Neural cell (in vitro differentiated cells): Measurements from ENCODE around the gene PDCD1LG2. TPM values are rescaled to one million over a fixed set of nuclear protein-coding genes. Genes with fewer than 3 reads are reported as not detected.

Experiments
- H2AFZ ChIP-seq: fragments of 200-600, 300-800 bp; sonication (generic), shearing (Covaris generic); 2 replicates; pipeline ENCODE4 v1.6.0; 2014; ENCODE audit warnings: low read depth, mild to moderate bottlenecking, antibody characterized with exemption, low read length, moderate library complexity
- H3F3A ChIP-seq: fragments of 200-600 bp; shearing (Covaris generic); 2 replicates; pipeline ENCODE4 v1.6.1; 2016; ENCODE audit warnings: mild to moderate bottlenecking, moderate library complexity, mixed read lengths, antibody characterized with exemption, low read length; ENCODE audit not compliant: insufficient read depth, poor library complexity, severe bottlenecking
- H3K27ac ChIP-seq: fragments of 200-600, 300-800 bp; sonication (generic), shearing (Covaris generic); 2 replicates; pipeline ENCODE4 v1.5.1; 2014; ENCODE audit warnings: mild to moderate bottlenecking, low read length, moderate library complexity
- H3K27me3 ChIP-seq: fragments of 300-800, 200-600 bp; sonication (generic), shearing (Covaris generic); 2 replicates; pipeline ENCODE4 v1.6.0; 2014; ENCODE audit warnings: mild to moderate bottlenecking, low read depth, low read length, moderate library complexity; ENCODE audit not compliant: insufficient read depth
- H3K36me3 ChIP-seq: fragments of 300-800, 200-600 bp; sonication (generic), shearing (Covaris generic); 2 replicates; pipeline ENCODE4 v1.5.1; 2014; ENCODE audit warnings: mild to moderate bottlenecking, antibody characterized with exemption, low read length, moderate library complexity; ENCODE audit not compliant: insufficient read depth
- H3K4me2 ChIP-seq: fragments of 300-800, 200-600 bp; sonication (generic), shearing (Covaris generic); 2 replicates; pipeline ENCODE4 v1.6.0; 2014; ENCODE audit warnings: mild to moderate bottlenecking, low read length
- H3K4me3 ChIP-seq: fragments of 300-800, 200-600 bp; sonication (generic), shearing (Covaris generic); 2 replicates; pipeline ENCODE4 v1.5.1; 2014; ENCODE audit warnings: mild to moderate bottlenecking, low read length, moderate library complexity
- H3K79me2 ChIP-seq: fragments of 200-600 bp; shearing (Covaris generic); replicated peaks from 2 replicates; pipeline ENCODE4 v1.6.0; 2014; ENCODE audit warnings: mild to moderate bottlenecking, low read length, moderate library complexity; ENCODE audit not compliant: insufficient read depth
- H3K9ac ChIP-seq: fragments of 300-800, 200-600 bp; sonication (generic), shearing (Covaris generic); 2 replicates; pipeline ENCODE4 v1.6.1; 2016; ENCODE audit warnings: mild to moderate bottlenecking, low read length, mixed read lengths
- H3K9me2 ChIP-seq: fragments of 200-600 bp; shearing (Covaris generic); 2 replicates; pipeline ENCODE4 v1.6.1; 2016; ENCODE audit warnings: mild to moderate bottlenecking, low read length, mixed read lengths; ENCODE audit not compliant: insufficient read depth
- H3K9me3 ChIP-seq: fragments of 200-600, 300-800 bp; sonication (generic), shearing (Covaris generic); 2 replicates; pipeline ENCODE4 v1.6.1; 2016; ENCODE audit warnings: mild to moderate bottlenecking, mixed run types, low read length, moderate library complexity, mixed read lengths
- H4K20me1 ChIP-seq: fragments of 200-600 bp; shearing (Covaris generic); 2 replicates; pipeline ENCODE4 v1.6.1; 2016; ENCODE audit warnings: mild to moderate bottlenecking, mixed run types; ENCODE audit not compliant: insufficient read depth
- CTCF ChIP-seq: fragments of 450-650 bp; IDR thresholded peaks from 2 replicates; pipeline ENCODE4 v1.5.1; 2014; ENCODE audit warnings: antibody characterized with exemption, mild to moderate bottlenecking, moderate library complexity; ENCODE audit not compliant: poor library complexity, severe bottlenecking
- EP300 ChIP-seq: fragments of 450-650 bp; conservative IDR thresholded peaks from 2 replicates; pipeline ENCODE4 v1.6.1; 2014; ENCODE audit warnings: antibody characterized with exemption, mild to moderate bottlenecking, moderate library complexity; ENCODE audit not compliant: poor library complexity, severe bottlenecking
- EZH2 ChIP-seq: fragments of 200-600, 300-800 bp; shearing (Covaris generic), sonication (generic); IDR thresholded peaks from 2 replicates; pipeline ENCODE4 v1.6.1; 2014; ENCODE audit warnings: antibody characterized with exemption, low read length, borderline replicate concordance, mild to moderate bottlenecking; ENCODE audit not compliant: insufficient read depth, poor library complexity, severe bottlenecking
- MXI1 ChIP-seq: fragments of 450-650 bp; conservative IDR thresholded peaks from 2 replicates; pipeline ENCODE4 v1.6.1; 2014; ENCODE audit warnings: antibody characterized with exemption, mild to moderate bottlenecking; ENCODE audit not compliant: poor library complexity, severe bottlenecking
- POLR2AphosphoS5 ChIP-seq: IDR thresholded peaks from 2 replicates; pipeline ENCODE4 v1.6.1; 2012
- RAD21 ChIP-seq: fragments of 450-650 bp; conservative IDR thresholded peaks from 2 replicates; pipeline ENCODE4 v1.6.1; 2014; ENCODE audit warnings: antibody characterized with exemption, mild to moderate bottlenecking, moderate library complexity
- REST ChIP-seq: IDR thresholded peaks from 2 replicates; pipeline ENCODE4 v1.6.1; 2012; ENCODE audit warnings: borderline replicate concordance
- SMC3 ChIP-seq: fragments of 450-650 bp; conservative IDR thresholded peaks from 2 replicates; pipeline ENCODE4 v1.6.1; 2014; ENCODE audit warnings: antibody characterized with exemption, mild to moderate bottlenecking, moderate library complexity; ENCODE audit not compliant: poor library complexity
- TAF1 ChIP-seq: IDR thresholded peaks from 2 replicates; pipeline ENCODE4 v1.6.1; 2012; ENCODE audit warnings: low read depth
- polyA plus RNA-seq: library from polyadenylated mRNA; depleted of rRNA; stranded (reverse); fragments of >200 nt; gene quantifications from 2 replicates; pipeline ENCODE4 v1.2.3, GENCODE V29; 2014

The PDCD1LG2 gene
- polyA plus RNA-seq, 1 donor from 2014 or later = not detected

GRCh38 chr9:5578018-5578697 lies 67.8 kb downstream of the PDCD1LG2 start:
- Histone ChIP-seq H3K9me2 (no peaks in the 10 kb centered on the region), H3K9ac (no peak overlapping the region)

GRCh38 chr9:5578698-5579085 lies 68.4 kb downstream of the PDCD1LG2 start:
- Histone ChIP-seq H3K9ac (no peak overlapping the region), H3K9me2 (no peaks in the 10 kb centered on the region), H2AFZ (no peak overlapping the region), H3K9me3 (no peaks in the 10 kb centered on the region), H3F3A (no peaks in the 10 kb centered on the region), H3K79me2 (no peaks in the 10 kb centered on the region), H4K20me1 (no peaks in the 10 kb centered on the region), H3K4me2 (no peak overlapping the region), H3K27ac (no peak overlapping the region), H3K4me3 (no peak overlapping the region), H3K36me3 (no peaks in the 10 kb centered on the region), H3K27me3 (no peaks in the 10 kb centered on the region)
- TF ChIP-seq TAF1 (no peak), EP300 (no peak), REST (no peak), RAD21 (no peak), SMC3 (no peak), MXI1 (no peak), EZH2 (no peak), POLR2AphosphoS5 (no peak)

More at GRCh38 chr9:5578018-5578697, 67.8 kb downstream of the PDCD1LG2 start:
- no peaks in the 10 kb centered on the region for H3K36me3 ChIP-seq
- no peaks in the 10 kb centered on the region for H3F3A ChIP-seq
- H4K20me1 ChIP-seq = no peaks in the 10 kb centered on the region
- H2AFZ ChIP-seq = no peak overlapping the region
- H3K27ac ChIP-seq = no peak overlapping the region
- TF ChIP-seq EZH2 (no peak), RAD21 (no peak), EP300 (no peak), CTCF (no peak), MXI1 (no peak), REST (no peak), SMC3 (no peak), TAF1 (no peak), POLR2AphosphoS5 (no peak)
- H3K4me2 ChIP-seq = no peak overlapping the region
- no peaks in the 10 kb centered on the region for H3K27me3 ChIP-seq
- H3K9me3 ChIP-seq = no peaks in the 10 kb centered on the region
- H3K4me3 ChIP-seq = no peak overlapping the region
- no peaks in the 10 kb centered on the region for H3K79me2 ChIP-seq
